ENCODE data around the gene VAV3. TPM values are rescaled to one million over a fixed set of nuclear protein-coding genes. Genes with fewer than 3 reads are reported as not detected.

VAV3 gene
- total RNA-seq, 1 donor from 2014 or later = 2.6 TPM

DNA sequence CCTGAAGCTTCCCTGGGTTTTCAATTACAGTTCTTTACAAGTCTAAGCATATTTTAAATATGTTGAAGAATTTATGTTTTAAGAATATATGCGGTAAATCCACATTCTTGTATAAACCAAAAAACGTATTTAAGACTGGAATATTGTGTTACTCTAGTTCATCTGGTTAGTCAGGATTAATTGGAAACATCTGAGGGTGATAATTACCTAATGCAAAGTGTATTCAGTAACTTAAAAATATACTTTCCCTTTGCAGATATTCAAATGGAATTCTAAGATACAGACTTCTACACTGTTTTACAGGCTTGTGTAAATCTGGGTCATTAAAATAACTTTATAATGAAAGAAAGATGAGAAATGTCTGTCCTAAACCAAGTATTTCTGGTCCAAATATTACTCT is 302.0 kb downstream of the VAV3 start:
- H3K27ac Mint-ChIP-seq (ENCODE audit: unreplicated experiment) = no peak overlapping the region

DNA sequence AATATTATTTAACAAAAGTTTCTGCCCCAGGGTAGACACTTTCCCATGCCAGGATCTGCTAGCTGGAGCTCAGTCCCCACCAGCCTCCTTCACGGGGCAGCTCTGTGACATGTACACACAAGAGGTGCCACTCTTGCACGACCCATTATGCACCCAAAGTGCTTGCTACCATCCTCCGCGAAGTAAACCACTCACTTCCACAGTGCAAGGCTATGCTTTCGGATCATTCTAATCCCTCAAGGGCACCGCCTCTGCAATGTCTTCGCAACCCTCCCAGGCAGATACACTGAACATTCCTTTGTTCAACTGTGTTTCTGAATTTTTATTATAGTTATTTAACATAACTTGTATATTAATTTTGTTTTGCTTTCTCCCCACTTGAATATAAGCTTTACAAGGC is 303.8 kb downstream of the VAV3 start:
- no peak for FAIRE-seq

More for the DNA sequence above, 302.0 kb downstream of the VAV3 start:
- TF ChIP-seq, protein P1, sequence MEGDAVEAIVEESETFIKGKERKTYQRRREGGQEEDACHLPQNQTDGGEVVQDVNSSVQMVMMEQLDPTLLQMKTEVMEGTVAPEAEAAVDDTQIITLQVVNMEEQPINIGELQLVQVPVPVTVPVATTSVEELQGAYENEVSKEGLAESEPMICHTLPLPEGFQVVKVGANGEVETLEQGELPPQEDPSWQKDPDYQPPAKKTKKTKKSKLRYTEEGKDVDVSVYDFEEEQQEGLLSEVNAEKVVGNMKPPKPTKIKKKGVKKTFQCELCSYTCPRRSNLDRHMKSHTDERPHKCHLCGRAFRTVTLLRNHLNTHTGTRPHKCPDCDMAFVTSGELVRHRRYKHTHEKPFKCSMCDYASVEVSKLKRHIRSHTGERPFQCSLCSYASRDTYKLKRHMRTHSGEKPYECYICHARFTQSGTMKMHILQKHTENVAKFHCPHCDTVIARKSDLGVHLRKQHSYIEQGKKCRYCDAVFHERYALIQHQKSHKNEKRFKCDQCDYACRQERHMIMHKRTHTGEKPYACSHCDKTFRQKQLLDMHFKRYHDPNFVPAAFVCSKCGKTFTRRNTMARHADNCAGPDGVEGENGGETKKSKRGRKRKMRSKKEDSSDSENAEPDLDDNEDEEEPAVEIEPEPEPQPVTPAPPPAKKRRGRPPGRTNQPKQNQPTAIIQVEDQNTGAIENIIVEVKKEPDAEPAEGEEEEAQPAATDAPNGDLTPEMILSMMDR (IDR thresholded peaks at IDR 0.05; ENCODE audit: insufficient read depth, low read depth, low read length) = no peak
- Histone ChIP-seq H3K4me1 (ENCODE audit: insufficient read depth, low read length) (no peaks in the 10 kb centered on the region), H3K27me3 (ENCODE audit: insufficient read depth, low read length) (no peaks in the 10 kb centered on the region), H3K4me3 (ENCODE audit: insufficient read depth, low read depth, low read length) (no peak overlapping the region), H3K9ac (ENCODE audit: low read length) (no peak overlapping the region), H3K27ac (ENCODE audit: low read depth, low read length) (no peak overlapping the region), H3K4me2 (ENCODE audit: low read length) (no peak overlapping the region), H3K9me3 (ENCODE audit: insufficient read depth, low read depth, low read length) (no peaks in the 10 kb centered on the region), H3K36me3 (ENCODE audit: insufficient read depth, low read length) (no peaks in the 10 kb centered on the region), H3K79me2 (ENCODE audit: insufficient read depth, low read length) (no peaks in the 10 kb centered on the region), H2AFZ (ENCODE audit: low read depth, low read length) (no peak overlapping the region), H4K20me1 (ENCODE audit: insufficient read depth, low read length) (no peaks in the 10 kb centered on the region)
- Mint-ChIP-seq H3K27me3 (ENCODE audit: low read depth, unreplicated experiment) (no peaks in the 10 kb centered on the region), H3K36me3 (ENCODE audit: low read depth, unreplicated experiment) (no peaks in the 10 kb centered on the region), H3K4me1 (ENCODE audit: low read depth, unreplicated experiment) (peaks cover 7% of the 10 kb centered on the region), H3K9me3 (ENCODE audit: unreplicated experiment) (no peaks in the 10 kb centered on the region), H3K4me3 (ENCODE audit: unreplicated experiment) (no peak overlapping the region)
- no peak for DNase-seq (ENCODE audit: low read depth)
- no peak for FAIRE-seq

DNA sequence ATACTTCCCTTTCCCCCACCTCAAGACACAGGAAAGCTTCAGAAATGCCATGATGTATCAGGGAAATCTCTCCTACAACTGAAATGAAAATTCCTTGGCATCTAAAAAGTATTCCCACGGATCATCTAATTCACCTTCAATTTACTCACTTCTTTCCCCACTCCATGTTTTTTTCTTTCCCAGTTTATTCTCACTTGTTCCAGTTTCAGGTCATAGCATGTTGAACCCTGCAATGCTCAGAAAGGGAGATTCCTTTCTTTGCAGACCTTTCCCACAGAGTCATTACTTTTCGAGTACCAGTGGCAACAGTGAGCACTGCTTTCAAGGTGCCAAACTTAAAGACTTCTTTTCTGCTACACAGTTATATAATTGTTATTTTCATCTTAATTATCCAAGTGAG is 305.0 kb downstream of the VAV3 start:
- Mint-ChIP-seq H3K36me3 (ENCODE audit: low read depth, unreplicated experiment) (no peaks in the 10 kb centered on the region), H3K9me3 (ENCODE audit: unreplicated experiment) (no peaks in the 10 kb centered on the region), H3K4me1 (ENCODE audit: low read depth, unreplicated experiment) (peaks cover 5% of the 10 kb centered on the region), H3K4me3 (ENCODE audit: unreplicated experiment) (no peak overlapping the region), H3K27ac (ENCODE audit: unreplicated experiment) (no peak overlapping the region), H3K27me3 (ENCODE audit: low read depth, unreplicated experiment) (no peaks in the 10 kb centered on the region)
- Histone ChIP-seq H3K9me3 (ENCODE audit: insufficient read depth, low read depth, low read length) (no peaks in the 10 kb centered on the region), H3K9ac (ENCODE audit: low read length) (no peak overlapping the region), H3K27me3 (ENCODE audit: insufficient read depth, low read length) (no peaks in the 10 kb centered on the region), H2AFZ (ENCODE audit: low read depth, low read length) (no peak overlapping the region), H3K4me1 (ENCODE audit: insufficient read depth, low read length) (no peaks in the 10 kb centered on the region), H3K4me3 (ENCODE audit: insufficient read depth, low read depth, low read length) (no peak overlapping the region), H4K20me1 (ENCODE audit: insufficient read depth, low read length) (no peaks in the 10 kb centered on the region), H3K27ac (ENCODE audit: low read depth, low read length) (no peak overlapping the region), H3K36me3 (ENCODE audit: insufficient read depth, low read length) (no peaks in the 10 kb centered on the region), H3K79me2 (ENCODE audit: insufficient read depth, low read length) (no peaks in the 10 kb centered on the region), H3K4me2 (ENCODE audit: low read length) (no peak overlapping the region)
- no peak for FAIRE-seq
- DNase-seq (ENCODE audit: low read depth) = no peak
- TF ChIP-seq, protein P1 (IDR thresholded peaks at IDR 0.05; ENCODE audit: insufficient read depth, low read depth, low read length) = no peak
- no peak for TF ChIP-seq EZH2 (IDR thresholded peaks at IDR 0.05; ENCODE audit: insufficient read depth, low read length)

More for the DNA sequence above, 303.8 kb downstream of the VAV3 start:
- H3K79me2 ChIP-seq (ENCODE audit: insufficient read depth, low read length) = no peaks in the 10 kb centered on the region
- Mint-ChIP-seq H3K4me1 (ENCODE audit: low read depth, unreplicated experiment) (peaks cover 7% of the 10 kb centered on the region), H3K27ac (ENCODE audit: unreplicated experiment) (no peak overlapping the region), H3K36me3 (ENCODE audit: low read depth, unreplicated experiment) (no peaks in the 10 kb centered on the region), H3K9me3 (ENCODE audit: unreplicated experiment) (no peaks in the 10 kb centered on the region), H3K4me3 (ENCODE audit: unreplicated experiment) (no peak overlapping the region), H3K27me3 (ENCODE audit: low read depth, unreplicated experiment) (no peaks in the 10 kb centered on the region)
- no peaks in the 10 kb centered on the region for H4K20me1 ChIP-seq (ENCODE audit: insufficient read depth, low read length)
- TF ChIP-seq, protein P1 (IDR thresholded peaks at IDR 0.05; ENCODE audit: insufficient read depth, low read depth, low read length) = no peak
- no peak for TF ChIP-seq EZH2 (IDR thresholded peaks at IDR 0.05; ENCODE audit: insufficient read depth, low read length)
- H2AFZ ChIP-seq (ENCODE audit: low read depth, low read length) = no peak overlapping the region
- H3K9ac ChIP-seq (ENCODE audit: low read length) = no peak overlapping the region
- DNase-seq (ENCODE audit: low read depth) = no peak
- H3K36me3 ChIP-seq (ENCODE audit: insufficient read depth, low read length) = no peaks in the 10 kb centered on the region
- H3K4me2 ChIP-seq (ENCODE audit: low read length) = no peak overlapping the region
- no peaks in the 10 kb centered on the region for H3K9me3 ChIP-seq (ENCODE audit: insufficient read depth, low read depth, low read length)
- H3K27ac ChIP-seq (ENCODE audit: low read depth, low read length) = no peak overlapping the region
- H3K4me1 ChIP-seq (ENCODE audit: insufficient read depth, low read length) = no peaks in the 10 kb centered on the region
- H3K4me3 ChIP-seq (ENCODE audit: insufficient read depth, low read depth, low read length) = no peak overlapping the region
- H3K27me3 ChIP-seq (ENCODE audit: insufficient read depth, low read length) = no peaks in the 10 kb centered on the region

All from astrocyte (in vitro differentiated cells and primary cell).